Type B pancreatic cell (in vitro differentiated cells): ENCODE measurements around the gene SPATA1. TPM values are rescaled to one million over a fixed set of nuclear protein-coding genes. Genes with fewer than 3 reads are reported as not detected.

Experiments used
- DNase-seq: peaks from one replicate; pipeline ENCODE4 v3.0.0; 2021; ENCODE audit warnings: mixed read lengths; ENCODE audit not compliant: unreplicated experiment; ENCODE audit errors: extremely low spot score
- H3K27ac Mint-ChIP-seq: 2 replicates; pipeline ENCODE4 v1.8.0; 2021; ENCODE audit warnings: mild to moderate bottlenecking, mixed read lengths
- H3K27me3 Mint-ChIP-seq: 2 replicates; pipeline ENCODE4 v1.8.0; 2021; ENCODE audit warnings: mixed read lengths
- H3K36me3 Mint-ChIP-seq: 2 replicates; pipeline ENCODE4 v1.8.0; 2021; ENCODE audit warnings: mixed read lengths
- H3K4me1 Mint-ChIP-seq: one replicate; pipeline ENCODE4 v1.8.0; 2021; ENCODE audit warnings: mixed read lengths; ENCODE audit not compliant: unreplicated experiment
- H3K4me3 Mint-ChIP-seq: 2 replicates; pipeline ENCODE4 v1.8.0; 2021; ENCODE audit warnings: mild to moderate bottlenecking, mixed read lengths
- H3K9me3 Mint-ChIP-seq: 2 replicates; pipeline ENCODE4 v1.8.0; 2021; ENCODE audit warnings: mixed read lengths
- CTCF ChIP-seq: fragments of 200-600 bp; sonication (generic); conservative IDR thresholded peaks from 2 replicates; pipeline ENCODE4 v1.5.0; 2021; ENCODE audit warnings: antibody characterized with exemption, mild to moderate bottlenecking
- total RNA-seq: library from RNA; stranded (reverse); gene quantifications from 2 replicates; pipeline ENCODE4 v1.2.1, GENCODE V29; 2021; ENCODE audit warnings: low replicate concordance

SPATA1 gene
- total RNA-seq, 1 donor from 2014 or later: 1.8 TPM

- H3K36me3 Mint-ChIP-seq: peaks cover 29% of the 10 kb centered on the region
- peak overlapping the region; percentile 100 for H3K4me3 Mint-ChIP-seq
- peak overlapping the region; percentile 98 for H3K27ac Mint-ChIP-seq
- DNase-seq: no peak
- TF ChIP-seq CTCF: no peak
- peaks cover 27% of the 10 kb centered on the region for H3K27me3 Mint-ChIP-seq
- H3K9me3 Mint-ChIP-seq: peaks cover 10% of the 10 kb centered on the region
- peaks cover 22% of the 10 kb centered on the region for H3K4me1 Mint-ChIP-seq
Measured at GRCh38 chr1:84479998-84480397, 26.2 kb upstream of the SPATA1 start.

- H3K4me3 Mint-ChIP-seq: peak overlapping the region; percentile 68
- DNase-seq: no peak
- no peak for TF ChIP-seq CTCF
- H3K36me3 Mint-ChIP-seq: peaks cover 30% of the 10 kb centered on the region
- no peak overlapping the region for H3K27ac Mint-ChIP-seq
- H3K4me1 Mint-ChIP-seq: peaks cover 22% of the 10 kb centered on the region
- H3K9me3 Mint-ChIP-seq: peaks cover 10% of the 10 kb centered on the region
- H3K27me3 Mint-ChIP-seq: peaks cover 20% of the 10 kb centered on the region
Measured at GRCh38 chr1:84480650-84481049, 25.5 kb upstream of the SPATA1 start.

GRCh38 chr1:84481317-84481716 is 24.9 kb upstream of the SPATA1 start:
- TF ChIP-seq CTCF: no peak
- H3K27ac Mint-ChIP-seq: no peak overlapping the region

GRCh38 chr1:84488107-84488506 is 18.1 kb upstream of the SPATA1 start:
- peaks cover 35% of the 10 kb centered on the region for H3K36me3 Mint-ChIP-seq
- H3K4me3 Mint-ChIP-seq: no peak overlapping the region
- H3K27ac Mint-ChIP-seq: no peak overlapping the region
- H3K9me3 Mint-ChIP-seq: no peaks in the 10 kb centered on the region
- DNase-seq: no peak
- no peak for TF ChIP-seq CTCF
- H3K4me1 Mint-ChIP-seq: no peaks in the 10 kb centered on the region
- H3K27me3 Mint-ChIP-seq: no peaks in the 10 kb centered on the region

More at GRCh38 chr1:84481317-84481716, 24.9 kb upstream of the SPATA1 start:
- peaks cover 22% of the 10 kb centered on the region for H3K4me1 Mint-ChIP-seq
- peaks cover 36% of the 10 kb centered on the region for H3K36me3 Mint-ChIP-seq
- H3K9me3 Mint-ChIP-seq: peaks cover 10% of the 10 kb centered on the region
- DNase-seq: no peak
- H3K27me3 Mint-ChIP-seq: peaks cover 15% of the 10 kb centered on the region
- peak overlapping the region; percentile 60 for H3K4me3 Mint-ChIP-seq

- TF ChIP-seq CTCF: no peak
- DNase-seq: no peak
- Mint-ChIP-seq H3K27ac (no peak overlapping the region), H3K4me3 (no peak overlapping the region), H3K27me3 (no peaks in the 10 kb centered on the region), H3K9me3 (no peaks in the 10 kb centered on the region), H3K36me3 (peaks cover 35% of the 10 kb centered on the region), H3K4me1 (no peaks in the 10 kb centered on the region)
Measured at GRCh38 chr1:84489766-84490165, 16.4 kb upstream of the SPATA1 start.

GRCh38 chr1:84492726-84493125 is 13.5 kb upstream of the SPATA1 start:
- Mint-ChIP-seq H3K36me3 (peaks cover 36% of the 10 kb centered on the region), H3K27me3 (no peaks in the 10 kb centered on the region), H3K4me3 (no peak overlapping the region), H3K27ac (no peak overlapping the region), H3K4me1 (no peaks in the 10 kb centered on the region), H3K9me3 (no peaks in the 10 kb centered on the region)
- no peak for DNase-seq
- TF ChIP-seq CTCF: no peak
